Spleen (tissue), 11 donors: ENCODE data around the gene FAM163A. TPM values are rescaled to one million over a fixed set of nuclear protein-coding genes. Genes with fewer than 3 reads are reported as not detected.

Experiments used
- DNase-seq: peaks from one replicate; pipeline ENCODE4 v3.0.0-alpha.2; 2020
- H3K27ac ChIP-seq, 8 donors: fragments of 200-600 bp; sonication (generic) in 7 of 8; 1 replicate in 4 of 8; 2 replicates in 4 of 8; pipeline versions ENCODE4 v1.5.0 to v1.8.0; 2016 to 2021; ENCODE audit warnings: inconsistent platforms in 4 of 8, mild to moderate bottlenecking in 4 of 8, moderate library complexity in 1 of 8
- H3K27me3 ChIP-seq, 7 donors: fragments of 200-600 bp; sonication (generic) in 6 of 7; replicated peaks in 1 of 7; 1 replicate in 4 of 7; 2 replicates in 3 of 7; pipeline versions ENCODE4 v1.5.0 to v1.8.0; 2016 to 2021; ENCODE audit warnings: inconsistent platforms in 3 of 7, mild to moderate bottlenecking in 1 of 7
- H3K36me3 ChIP-seq, 6 donors: fragments of 200-600 bp; sonication (generic) in 5 of 6; 1 replicate in 4 of 6; 2 replicates in 2 of 6; pipeline versions ENCODE4 v1.5.0 to v1.8.0; 2016 to 2021; ENCODE audit warnings: inconsistent platforms in 2 of 6
- H3K4me1 ChIP-seq, 6 donors: fragments of 200-600 bp; sonication (generic) in 5 of 6; 1 replicate in 3 of 6; 2 replicates in 3 of 6; pipeline versions ENCODE4 v1.5.0 to v1.8.0; 2016 to 2021; ENCODE audit warnings: inconsistent platforms in 3 of 6
- H3K4me3 ChIP-seq, 8 donors: fragments of 200-600 bp; sonication (generic) in 7 of 8; 1 replicate in 4 of 8; 2 replicates in 4 of 8; pipeline versions ENCODE4 v1.5.0 to v1.8.0; 2016 to 2021; ENCODE audit warnings: inconsistent platforms in 4 of 8, mild to moderate bottlenecking in 4 of 8, moderate library complexity in 2 of 8
- H3K9me3 ChIP-seq, 8 donors: fragments of 200-600 bp; sonication (generic) in 7 of 8; 1 replicate in 4 of 8; 2 replicates in 4 of 8; pipeline versions ENCODE4 v1.5.0 to v1.8.0; 2016 to 2021; ENCODE audit warnings: inconsistent platforms in 4 of 8
- CTCF ChIP-seq, 11 experiments: fragments of 200-600 bp in 7 of 11; fragments of 450-650 bp in 4 of 11; sonication (generic) in 4 of 11; IDR thresholded peaks in 8 of 11; conservative IDR thresholded peaks in 3 of 11; 1 replicate in 7 of 11; 2 replicates in 4 of 11; pipeline versions ENCODE4 v1.4.0 to v1.8.0; 2016 to 2021; ENCODE audit warnings: antibody characterized with exemption in 11 of 11, inconsistent platforms in 4 of 11, mild to moderate bottlenecking in 1 of 11
- POLR2AphosphoS5 ChIP-seq, 3 donors: sonication (generic); formaldehyde crosslinking; IDR thresholded peaks; one replicate each; pipeline ENCODE4 v1.5.1; 2017; ENCODE audit warnings: antibody characterized with exemption in 3 of 3
- WGBS, 5 donors: extraction: QIAGEN DNeasy Blood & Tissue Kit in 3 of 5; methylation state at CpG; one replicate each; pipeline versions ENCODE4 v1.1.5 to v1.1.7; 2013 to 2018; 5-methylcytosine and 5-hydroxymethylcytosine counted together
- intact Hi-C: fragments of 100-400 bp; cut with DNase I; formaldehyde crosslinking; loops from one replicate; pipeline ENCODE4 v1.15.0; 2023; ENCODE audit warnings: low total_unique reads
- polyA plus RNA-seq, 3 donors: library from polyadenylated mRNA; stranded (reverse); fragments of 200-250 nt; gene quantifications; one replicate each; pipeline ENCODE4 v1.2.1, GENCODE V29; 2013
- total RNA-seq, 7 donors: library from RNA; depleted of rRNA in 3 of 7; stranded (reverse); fragments of >200 nt in 3 of 7; fragmentation: NEBNext Ultra II Directional in 4 of 7; extraction: Animal tissue kit (Norgen Biotek cat#: 25700) in 4 of 7; gene quantifications; one replicate each; pipeline versions ENCODE4 v1.1.0 to v1.2.1, GENCODE V29; 2016 to 2021
- donor health status: healthy with polysubstance abuse.
- donor health status: DM: no; HTN: no; CAD: no; lungs with moderate emphysema.
- donor health status: DM: no; HTN: no; CAD: no.
- donor health status: Bipolar disorder and iron deficiency.
- donor health status: healthy.
- donor health status: DM: no; HTN: no; CAD: no.
- donor health status: DM: yes; HTN: yes; CAD: no.

FAM163A gene
- total and polyA plus RNA-seq, 10 donors: 0.14 to 0.47 (median 0.21) TPM; not detected in 3

- Histone ChIP-seq H3K9me3 (no peaks in the 10 kb centered on the region), H3K36me3 (peaks cover 0 to 100% (median 42%) of the 10 kb centered on the region in 6 donors)
Measured at GRCh38 chr1:179865377-179865776, 122.3 kb downstream of the FAM163A start.

More at GRCh38 chr1:179865377-179865776, 122.3 kb downstream of the FAM163A start:
- intact Hi-C loops: no loop called here
- no peak for DNase-seq
- H3K27ac ChIP-seq: no peak overlapping the region
- no peaks in the 10 kb centered on the region for H3K27me3 ChIP-seq
- 94 to 96% (median 96%) methylated on average over 6 of the region's 6 CpGs for WGBS, 5 donors
- H3K4me3 ChIP-seq: no peak overlapping the region
- TF ChIP-seq CTCF (IDR thresholded peaks at IDR 0.05 in 8 of 11, conservative IDR thresholded peaks at IDR 0.05 in 3 of 11): no peak
- TF ChIP-seq POLR2AphosphoS5 (IDR thresholded peaks at IDR 0.05): no peak
- peaks cover 0 to 14% (median 5%) of the 10 kb centered on the region in 6 donors for H3K4me1 ChIP-seq

Other genes starting within 250 kb of the FAM163A start
- gene NPHS2, start 167.3 kb upstream of the FAM163A start, total RNA-seq: under 1 TPM in 1 of 7 donors, not detected in 6; 0.20 TPM
- gene NPHS2, start 167.3 kb upstream of the FAM163A start, polyA plus RNA-seq: under 1 TPM in 1 of 3 donors, not detected in 2; 0.06 TPM
- under 1 TPM in 1 of 7 donors, not detected in 6; 0.14 TPM for gene TDRD5, start 151.5 kb upstream of the FAM163A start, total RNA-seq
- gene TDRD5, start 151.5 kb upstream of the FAM163A start, polyA plus RNA-seq: under 1 TPM; 0.02 to 0.06 (median 0.05) TPM
- gene TOR1AIP2, start 134.5 kb downstream of the FAM163A start, total RNA-seq: 10 to 100 TPM; 49.4 to 77.4 (median 67.8) TPM
- 1 to 10 TPM; 4.6 to 9.1 (median 5.1) TPM for gene TOR1AIP2, start 134.5 kb downstream of the FAM163A start, polyA plus RNA-seq
- gene TOR1AIP1, start 139.0 kb downstream of the FAM163A start, total RNA-seq: 10 to 100 TPM; 52.6 to 71.3 (median 59.6) TPM
- gene TOR1AIP1, start 139.0 kb downstream of the FAM163A start, polyA plus RNA-seq: 10 to 100 TPM; 16.2 to 17.9 (median 17.7) TPM
- 10 to 100 TPM; 60.2 to 89.2 (median 66.3) TPM for gene CEP350, start 211.5 kb downstream of the FAM163A start, total RNA-seq
- gene CEP350, start 211.5 kb downstream of the FAM163A start, polyA plus RNA-seq: 1 to 10 TPM; 3.5 to 5.3 (median 4.2) TPM